HL-60 (cell line): ENCODE data around the gene VWC2.

ENCODE experiments used
- DNase-seq, 2 experiments: peaks; one replicate each; pipeline ENCODE4 v3.0.0-alpha.2; 2010 to 2020; ENCODE audit warnings: low read depth in 1 of 2, low spot score in 1 of 2
- H3K27ac ChIP-seq: fragments of 250-450 bp; sonication (Bioruptor Pico); replicated peaks from 2 replicates; pipeline ENCODE4 v1.5.1; 2020; ENCODE audit warnings: mild to moderate bottlenecking, moderate library complexity
- H3K27me3 ChIP-seq: fragments of 250-450 bp; sonication (Bioruptor Pico); 2 replicates; pipeline ENCODE4 v1.5.1; 2021; ENCODE audit warnings: mild to moderate bottlenecking, moderate library complexity; ENCODE audit not compliant: insufficient read depth, poor library complexity, severe bottlenecking
- H3K4me3 ChIP-seq: replicated peaks from 2 replicates; pipeline ENCODE4 v1.5.1; 2011; ENCODE audit warnings: mild to moderate bottlenecking, control low read depth, low read length; ENCODE audit not compliant: insufficient read depth
- GABPA ChIP-seq: IDR thresholded peaks from 2 replicates; pipeline ENCODE4 v1.6.1; 2012; ENCODE audit warnings: low read depth
- POLR2AphosphoS5 ChIP-seq: IDR thresholded peaks from 2 replicates; pipeline ENCODE4 v1.6.1; 2012; ENCODE audit warnings: low read depth
- SPI1 ChIP-seq: IDR thresholded peaks from 2 replicates; pipeline ENCODE4 v1.6.1; 2012; ENCODE audit warnings: low read depth, mild to moderate bottlenecking, borderline replicate concordance
- TF ChIP-seq, protein P1 (sequence below): IDR thresholded peaks from 2 replicates; pipeline ENCODE4 v1.6.1; 2012; ENCODE audit warnings: low read depth; ENCODE audit not compliant: insufficient replicate concordance
- TF ChIP-seq, protein P2 (sequence below): IDR thresholded peaks from one replicate; pipeline ENCODE4 v1.5.1; 2011; ENCODE audit warnings: low read length, control low read depth, inconsistent platforms; ENCODE audit not compliant: insufficient read depth

Gene VWC2

DNA sequence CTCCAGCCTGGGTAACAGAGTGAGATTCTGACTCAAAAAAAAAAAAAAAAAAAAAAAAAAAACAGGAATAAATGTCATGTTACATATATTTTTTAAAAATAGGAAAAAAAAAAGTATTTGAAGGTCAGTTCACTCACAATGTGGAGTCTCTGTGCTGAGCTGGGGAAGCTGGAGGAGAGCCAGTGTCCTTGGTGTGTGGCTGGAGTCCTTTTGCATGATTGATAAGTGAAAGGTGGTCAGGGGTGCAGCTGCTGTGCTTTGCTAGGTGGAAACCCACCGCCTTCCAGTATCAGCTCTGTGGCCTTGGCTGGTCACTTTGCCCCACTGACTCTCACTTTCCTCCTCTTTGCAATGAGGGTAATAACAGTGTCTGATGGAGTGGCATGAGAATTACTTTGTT, 101.9 kb downstream of the VWC2 start:
- TF ChIP-seq, protein P1, sequence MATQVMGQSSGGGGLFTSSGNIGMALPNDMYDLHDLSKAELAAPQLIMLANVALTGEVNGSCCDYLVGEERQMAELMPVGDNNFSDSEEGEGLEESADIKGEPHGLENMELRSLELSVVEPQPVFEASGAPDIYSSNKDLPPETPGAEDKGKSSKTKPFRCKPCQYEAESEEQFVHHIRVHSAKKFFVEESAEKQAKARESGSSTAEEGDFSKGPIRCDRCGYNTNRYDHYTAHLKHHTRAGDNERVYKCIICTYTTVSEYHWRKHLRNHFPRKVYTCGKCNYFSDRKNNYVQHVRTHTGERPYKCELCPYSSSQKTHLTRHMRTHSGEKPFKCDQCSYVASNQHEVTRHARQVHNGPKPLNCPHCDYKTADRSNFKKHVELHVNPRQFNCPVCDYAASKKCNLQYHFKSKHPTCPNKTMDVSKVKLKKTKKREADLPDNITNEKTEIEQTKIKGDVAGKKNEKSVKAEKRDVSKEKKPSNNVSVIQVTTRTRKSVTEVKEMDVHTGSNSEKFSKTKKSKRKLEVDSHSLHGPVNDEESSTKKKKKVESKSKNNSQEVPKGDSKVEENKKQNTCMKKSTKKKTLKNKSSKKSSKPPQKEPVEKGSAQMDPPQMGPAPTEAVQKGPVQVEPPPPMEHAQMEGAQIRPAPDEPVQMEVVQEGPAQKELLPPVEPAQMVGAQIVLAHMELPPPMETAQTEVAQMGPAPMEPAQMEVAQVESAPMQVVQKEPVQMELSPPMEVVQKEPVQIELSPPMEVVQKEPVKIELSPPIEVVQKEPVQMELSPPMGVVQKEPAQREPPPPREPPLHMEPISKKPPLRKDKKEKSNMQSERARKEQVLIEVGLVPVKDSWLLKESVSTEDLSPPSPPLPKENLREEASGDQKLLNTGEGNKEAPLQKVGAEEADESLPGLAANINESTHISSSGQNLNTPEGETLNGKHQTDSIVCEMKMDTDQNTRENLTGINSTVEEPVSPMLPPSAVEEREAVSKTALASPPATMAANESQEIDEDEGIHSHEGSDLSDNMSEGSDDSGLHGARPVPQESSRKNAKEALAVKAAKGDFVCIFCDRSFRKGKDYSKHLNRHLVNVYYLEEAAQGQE = no peak
- TF ChIP-seq GABPA = no peak
- TF ChIP-seq, protein P2, sequence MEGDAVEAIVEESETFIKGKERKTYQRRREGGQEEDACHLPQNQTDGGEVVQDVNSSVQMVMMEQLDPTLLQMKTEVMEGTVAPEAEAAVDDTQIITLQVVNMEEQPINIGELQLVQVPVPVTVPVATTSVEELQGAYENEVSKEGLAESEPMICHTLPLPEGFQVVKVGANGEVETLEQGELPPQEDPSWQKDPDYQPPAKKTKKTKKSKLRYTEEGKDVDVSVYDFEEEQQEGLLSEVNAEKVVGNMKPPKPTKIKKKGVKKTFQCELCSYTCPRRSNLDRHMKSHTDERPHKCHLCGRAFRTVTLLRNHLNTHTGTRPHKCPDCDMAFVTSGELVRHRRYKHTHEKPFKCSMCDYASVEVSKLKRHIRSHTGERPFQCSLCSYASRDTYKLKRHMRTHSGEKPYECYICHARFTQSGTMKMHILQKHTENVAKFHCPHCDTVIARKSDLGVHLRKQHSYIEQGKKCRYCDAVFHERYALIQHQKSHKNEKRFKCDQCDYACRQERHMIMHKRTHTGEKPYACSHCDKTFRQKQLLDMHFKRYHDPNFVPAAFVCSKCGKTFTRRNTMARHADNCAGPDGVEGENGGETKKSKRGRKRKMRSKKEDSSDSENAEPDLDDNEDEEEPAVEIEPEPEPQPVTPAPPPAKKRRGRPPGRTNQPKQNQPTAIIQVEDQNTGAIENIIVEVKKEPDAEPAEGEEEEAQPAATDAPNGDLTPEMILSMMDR = no peak
- TF ChIP-seq SPI1 = no peak
- no peak for TF ChIP-seq POLR2AphosphoS5
- Histone ChIP-seq H3K27ac (no peak overlapping the region), H3K4me3 (no peak overlapping the region), H3K27me3 (peaks cover 2% of the 10 kb centered on the region)
- DNase-seq = no peak

DNA sequence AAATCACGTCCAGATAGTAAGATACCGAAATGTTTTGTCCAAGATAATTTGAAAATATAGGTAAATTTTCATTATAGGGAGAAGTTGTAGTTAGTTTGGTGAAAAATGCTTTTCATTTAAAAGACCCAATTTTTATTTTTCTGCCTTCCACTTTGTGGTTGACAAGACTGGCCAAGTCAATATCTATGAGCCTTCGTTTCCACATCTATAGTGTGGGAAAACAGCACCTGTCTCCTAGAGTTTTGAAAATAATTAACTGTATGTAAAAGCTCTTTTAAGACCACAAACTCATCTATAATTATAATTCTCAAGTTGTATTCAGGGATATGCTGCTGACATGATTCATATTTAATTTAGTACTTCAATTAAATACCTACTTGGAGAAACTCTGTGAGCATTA, 102.8 kb downstream of the VWC2 start:
- no peak for TF ChIP-seq POLR2AphosphoS5
- TF ChIP-seq SPI1 = no peak
- TF ChIP-seq, protein P2 = no peak
- TF ChIP-seq, protein P1 = no peak
- no peak for TF ChIP-seq GABPA
- Histone ChIP-seq H3K27ac (no peak overlapping the region), H3K4me3 (no peak overlapping the region), H3K27me3 (peaks cover 2% of the 10 kb centered on the region)
- DNase-seq = no peak

DNA sequence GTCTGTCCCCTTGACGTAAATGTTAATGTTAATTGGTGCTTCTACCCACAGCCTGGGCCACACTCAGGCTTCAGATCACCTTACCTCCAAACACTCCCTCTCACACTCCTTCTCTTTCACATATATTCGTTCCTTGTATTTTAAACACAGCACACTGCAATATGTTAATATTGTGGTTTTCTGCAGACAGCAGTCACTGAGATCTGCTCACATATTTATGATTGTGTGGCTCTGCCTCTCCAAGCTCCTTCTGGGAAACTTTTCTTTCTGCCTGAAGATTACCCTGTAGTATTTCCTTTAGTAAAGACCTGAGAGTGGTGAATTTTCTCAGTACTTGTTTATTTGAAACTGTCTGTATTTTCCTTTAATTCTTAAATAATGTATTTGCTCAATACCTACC, 104.7 kb downstream of the VWC2 start:
- DNase-seq = no peak
- no peak overlapping the region for H3K4me3 ChIP-seq
- no peak overlapping the region for H3K27ac ChIP-seq
- peaks cover 2% of the 10 kb centered on the region for H3K27me3 ChIP-seq
- TF ChIP-seq, protein P1 = no peak
- TF ChIP-seq SPI1 (no peak), GABPA (no peak), POLR2AphosphoS5 (no peak)
- TF ChIP-seq, protein P2 = no peak
